Choroid plexus epithelial cell (primary cell): ENCODE measurements around the gene UNC5B.

Experiments used
- DNase-seq: peaks from one replicate; pipeline ENCODE4 v3.0.0-alpha.2; 2010; ENCODE audit warnings: low read depth
- H3K4me3 ChIP-seq: 2 replicates; pipeline ENCODE4 v1.5.1; 2011; ENCODE audit warnings: low read depth, mild to moderate bottlenecking, control low read depth, low read length, moderate library complexity
- CTCF ChIP-seq: conservative IDR thresholded peaks from 2 replicates; pipeline ENCODE4 v1.5.1; 2011; ENCODE audit warnings: low read depth, mild to moderate bottlenecking, control low read depth, inconsistent platforms, low read length, moderate library complexity

Gene UNC5B

GRCh38 chr10:71338728-71339495, 126.5 kb downstream of the UNC5B start:
- TF ChIP-seq CTCF = no peak
- DNase-seq = no peak
- no peak overlapping the region for H3K4me3 ChIP-seq

- peak; percentile 12 for DNase-seq
- TF ChIP-seq CTCF = no peak
- H3K4me3 ChIP-seq = no peak overlapping the region
Measured at GRCh38 chr10:71339796-71340589, 127.6 kb downstream of the UNC5B start.

- no peak overlapping the region for H3K4me3 ChIP-seq
- TF ChIP-seq CTCF = no peak
- DNase-seq = no peak
Measured at GRCh38 chr10:71342573-71343391, 130.4 kb downstream of the UNC5B start.

GRCh38 chr10:71343392-71343773, 131.0 kb downstream of the UNC5B start:
- peak; percentile 60 for DNase-seq
- no peak overlapping the region for H3K4me3 ChIP-seq
- TF ChIP-seq CTCF = no peak

- no peak for TF ChIP-seq CTCF
- no peak overlapping the region for H3K4me3 ChIP-seq
- no peak for DNase-seq
Measured at GRCh38 chr10:71344154-71344925, 132.0 kb downstream of the UNC5B start.

- H3K4me3 ChIP-seq = no peak overlapping the region
- no peak for DNase-seq
- no peak for TF ChIP-seq CTCF
Measured at GRCh38 chr10:71344993-71345480, 132.7 kb downstream of the UNC5B start.
